Brain microvascular endothelial cell (primary cell): ENCODE data around the gene PCMT1.

Experiments
- DNase-seq: peaks from one replicate; pipeline ENCODE4 v3.0.0-alpha.2; 2020
- H3K27ac ChIP-seq: fragments of 250-450 bp; sonication (Bioruptor Pico); 2 replicates; pipeline ENCODE4 v1.5.1; 2020; ENCODE audit warnings: mild to moderate bottlenecking, moderate library complexity
- H3K27me3 ChIP-seq: fragments of 250-450 bp; sonication (Bioruptor Pico); replicated peaks from 2 replicates; pipeline ENCODE4 v1.5.1; 2020; ENCODE audit warnings: mild to moderate bottlenecking
- H3K36me3 ChIP-seq: fragments of 250-450 bp; sonication (Bioruptor Pico); replicated peaks from 2 replicates; pipeline ENCODE4 v1.5.1; 2020; ENCODE audit warnings: mild to moderate bottlenecking
- H3K4me3 ChIP-seq: 2 replicates; pipeline ENCODE4 v1.5.1; 2011; ENCODE audit warnings: low read depth, mild to moderate bottlenecking, control low read depth, low read length, moderate library complexity
- CTCF ChIP-seq: IDR thresholded peaks from 2 replicates; pipeline ENCODE4 v1.5.1; 2011; ENCODE audit warnings: low read depth, mild to moderate bottlenecking, moderate library complexity, low read length, control low read depth, inconsistent platforms; ENCODE audit errors: missing control alignments
- in situ Hi-C: cut with HindIII; loops from 2 replicates; pipeline ENCODE4 v1.10.0; 2017; ENCODE audit warnings: low sequenced_read_pairs, low pct_ligation_motif_present

PCMT1 gene

GRCh38 chr6:149813351-149813750 lies 63.8 kb downstream of the PCMT1 start:
- no peak for DNase-seq
- no peak overlapping the region for H3K4me3 ChIP-seq
- no peaks in the 10 kb centered on the region for H3K27me3 ChIP-seq
- in situ Hi-C loops = no loop called here
- H3K27ac ChIP-seq = no peak overlapping the region
- H3K36me3 ChIP-seq = peaks cover 6% of the 10 kb centered on the region
- TF ChIP-seq CTCF = no peak

- no peak for TF ChIP-seq CTCF
- Histone ChIP-seq H3K4me3 (no peak overlapping the region), H3K27me3 (no peaks in the 10 kb centered on the region), H3K36me3 (peaks cover 6% of the 10 kb centered on the region), H3K27ac (no peak overlapping the region)
- no peak for DNase-seq
- in situ Hi-C loops = no loop called here
These were observed 66.2 kb downstream of the PCMT1 start for GRCh38 chr6:149815788-149816187.

GRCh38 chr6:149820506-149820905 lies 71.0 kb downstream of the PCMT1 start:
- Histone ChIP-seq H3K27ac (no peak overlapping the region), H3K36me3 (no peaks in the 10 kb centered on the region), H3K4me3 (no peak overlapping the region), H3K27me3 (no peaks in the 10 kb centered on the region)
- in situ Hi-C loops = no loop called here
- no peak for DNase-seq
- no peak for TF ChIP-seq CTCF

GRCh38 chr6:149821492-149821891 lies 72.0 kb downstream of the PCMT1 start:
- Histone ChIP-seq H3K27me3 (no peaks in the 10 kb centered on the region), H3K4me3 (no peak overlapping the region), H3K27ac (no peak overlapping the region), H3K36me3 (no peaks in the 10 kb centered on the region)
- in situ Hi-C loops = no loop called here
- DNase-seq = no peak
- no peak for TF ChIP-seq CTCF

- no peaks in the 10 kb centered on the region for H3K36me3 ChIP-seq
- TF ChIP-seq CTCF = peak; percentile 31
- no peak overlapping the region for H3K4me3 ChIP-seq
- no peaks in the 10 kb centered on the region for H3K27me3 ChIP-seq
- in situ Hi-C loops = no loop called here
- no peak overlapping the region for H3K27ac ChIP-seq
- DNase-seq = no peak
These were observed 73.5 kb downstream of the PCMT1 start for GRCh38 chr6:149823013-149823412.

GRCh38 chr6:149825292-149825691 lies 75.8 kb downstream of the PCMT1 start:
- no peak overlapping the region for H3K4me3 ChIP-seq
- no peaks in the 10 kb centered on the region for H3K27me3 ChIP-seq
- H3K36me3 ChIP-seq = no peaks in the 10 kb centered on the region
- no peak overlapping the region for H3K27ac ChIP-seq
- in situ Hi-C loops = no loop called here
- no peak for DNase-seq
- TF ChIP-seq CTCF = no peak
